ENCODE results near the gene UBE2E2. TPM values are rescaled to one million over a fixed set of nuclear protein-coding genes. Genes with fewer than 3 reads are reported as not detected.

The UBE2E2 gene
- total RNA-seq, 1 experiment from 2014 or later, result 38.6 TPM

DNA sequence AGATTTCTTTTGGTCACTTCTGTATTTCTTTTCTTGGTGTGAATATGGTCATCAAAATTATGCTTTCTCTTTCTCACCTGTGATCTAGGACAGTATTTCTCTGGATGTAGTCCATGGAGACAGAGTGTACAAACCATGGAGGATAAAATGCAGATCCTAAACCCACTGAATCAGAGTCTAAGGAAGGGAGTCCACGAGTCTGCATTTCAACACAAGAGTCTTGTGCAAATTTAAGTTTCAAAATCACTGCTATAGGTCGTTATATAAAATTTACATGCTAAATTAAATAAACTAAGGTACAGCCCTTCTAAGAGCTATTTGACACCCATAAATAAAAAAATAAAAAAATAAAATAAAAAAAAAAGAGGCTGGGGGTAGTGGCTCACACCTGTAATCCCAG lies 17.3 kb upstream of the UBE2E2 start:
- Histone ChIP-seq H3K79me1 (ENCODE audit: insufficient read depth, low read depth, low read length, poor library complexity, severe bottlenecking) (no peaks in the 10 kb centered on the region), H3K56ac (ENCODE audit: insufficient read length, low read depth, low read length) (no peak overlapping the region), H2BK12ac (ENCODE audit: insufficient read length, low read depth, low read length) (no peak overlapping the region), H3K4ac (ENCODE audit: low read depth, low read length) (no peak overlapping the region), H4K20me1 (ENCODE audit: control insufficient read depth, insufficient read depth, insufficient read length) (no peaks in the 10 kb centered on the region), H3K9ac (ENCODE audit: extremely low read depth, insufficient read length, low read length) (no peak overlapping the region), H3T11ph (ENCODE audit: low read length) (no peak overlapping the region), H3K4me1 (ENCODE audit: insufficient read depth, low read length) (no peaks in the 10 kb centered on the region), H4K8ac (replicated peaks; ENCODE audit: insufficient read length, low read depth, low read length) (no peak overlapping the region), H2BK120ac (ENCODE audit: low read depth, low read length, poor library complexity, severe bottlenecking) (no peak overlapping the region), H3K18ac (ENCODE audit: insufficient read length, low read depth, low read length) (no peak overlapping the region), H2BK20ac (ENCODE audit: low read depth, low read length, poor library complexity, severe bottlenecking) (no peak overlapping the region), H4K5ac (ENCODE audit: insufficient read length, low read depth, low read length) (no peak overlapping the region), H3K27me3 (ENCODE audit: insufficient read depth, low read length) (no peaks in the 10 kb centered on the region), H2BK15ac (ENCODE audit: low read depth, low read length) (no peak overlapping the region), H3K9me3 (ENCODE audit: control insufficient read depth, low read depth, low read length) (no peaks in the 10 kb centered on the region), H3K79me2 (ENCODE audit: insufficient read depth, low read length) (no peaks in the 10 kb centered on the region), H3K4me2 (ENCODE audit: insufficient read depth, insufficient read length, low read length) (no peak overlapping the region), H4K91ac (ENCODE audit: insufficient read length, low read depth, low read length) (no peak overlapping the region), H3K23ac (ENCODE audit: insufficient read length, low read depth, low read length) (no peak overlapping the region), H2AK5ac (ENCODE audit: insufficient read length, low read length) (no peak overlapping the region), H3K23me2 (ENCODE audit: insufficient read length, low read depth, low read length, poor library complexity, severe bottlenecking) (no peaks in the 10 kb centered on the region), H3K14ac (ENCODE audit: insufficient read depth, low read length) (no peak overlapping the region), H2AFZ (ENCODE audit: low read length) (no peak overlapping the region), H3K27ac (ENCODE audit: insufficient read length, low read depth, low read length) (no peak overlapping the region), H2BK5ac (ENCODE audit: insufficient read length, low read length) (no peak overlapping the region)
- TF ChIP-seq, protein P1, sequence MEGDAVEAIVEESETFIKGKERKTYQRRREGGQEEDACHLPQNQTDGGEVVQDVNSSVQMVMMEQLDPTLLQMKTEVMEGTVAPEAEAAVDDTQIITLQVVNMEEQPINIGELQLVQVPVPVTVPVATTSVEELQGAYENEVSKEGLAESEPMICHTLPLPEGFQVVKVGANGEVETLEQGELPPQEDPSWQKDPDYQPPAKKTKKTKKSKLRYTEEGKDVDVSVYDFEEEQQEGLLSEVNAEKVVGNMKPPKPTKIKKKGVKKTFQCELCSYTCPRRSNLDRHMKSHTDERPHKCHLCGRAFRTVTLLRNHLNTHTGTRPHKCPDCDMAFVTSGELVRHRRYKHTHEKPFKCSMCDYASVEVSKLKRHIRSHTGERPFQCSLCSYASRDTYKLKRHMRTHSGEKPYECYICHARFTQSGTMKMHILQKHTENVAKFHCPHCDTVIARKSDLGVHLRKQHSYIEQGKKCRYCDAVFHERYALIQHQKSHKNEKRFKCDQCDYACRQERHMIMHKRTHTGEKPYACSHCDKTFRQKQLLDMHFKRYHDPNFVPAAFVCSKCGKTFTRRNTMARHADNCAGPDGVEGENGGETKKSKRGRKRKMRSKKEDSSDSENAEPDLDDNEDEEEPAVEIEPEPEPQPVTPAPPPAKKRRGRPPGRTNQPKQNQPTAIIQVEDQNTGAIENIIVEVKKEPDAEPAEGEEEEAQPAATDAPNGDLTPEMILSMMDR (conservative IDR thresholded peaks at IDR 0.05), result no peak
- H3K36me3 Mint-ChIP-seq (ENCODE audit: insufficient read depth in 1 of 3, low read depth in 3 of 3), result no peaks in the 10 kb centered on the region; a peak in 1 of 7 replicates
- no peak for DNase-seq
- H3K4me3 Mint-ChIP-seq, result no peak overlapping the region
- no CpG with 5 or more reads among the region's 2 CpGs for WGBS (ENCODE audit: extremely low coverage, insufficient read length, low lambda C conversion rate)
- no peaks in the 10 kb centered on the region for H3K9me3 Mint-ChIP-seq
- H3K27me3 Mint-ChIP-seq (ENCODE audit: low read depth), result no peaks in the 10 kb centered on the region
- H3K4me1 Mint-ChIP-seq, result peaks cover 10% of the 10 kb centered on the region in 2 experiments
- no peak overlapping the region for H3K27ac Mint-ChIP-seq

Measured in H9 (cell line).